LNCAP (cell line): Measurements from ENCODE around the gene HLA-F.

Experiments used
- CTCF ChIP-seq: fragments of 450-650 bp; IDR thresholded peaks from 2 replicates; pipeline ENCODE4 v1.5.1; 2017; ENCODE audit warnings: mild to moderate bottlenecking

HLA-F gene

GRCh38 chr6:29723262-29723665 lies at the start of gene HLA-F:
TSS of gene HLA-F (plus strand) at chr6:29723434. CDS start at chr6:29723464, 30 bp downstream.
- no peak for TF ChIP-seq CTCF

- no peak for TF ChIP-seq CTCF
These were observed 49.2 kb upstream of the HLA-F start for GRCh38 chr6:29674008-29674407.

GRCh38 chr6:29675561-29675960 lies 47.7 kb upstream of the HLA-F start:
- TF ChIP-seq CTCF: no peak

- TF ChIP-seq CTCF: no peak
These were observed 46.1 kb upstream of the HLA-F start for GRCh38 chr6:29676981-29677601.

GRCh38 chr6:29678114-29678513 lies 45.1 kb upstream of the HLA-F start:
- no peak for TF ChIP-seq CTCF

- no peak for TF ChIP-seq CTCF
These were observed 43.3 kb upstream of the HLA-F start for GRCh38 chr6:29679962-29680361.

- TF ChIP-seq CTCF: no peak
These were observed 42.8 kb upstream of the HLA-F start for GRCh38 chr6:29680416-29680815.

GRCh38 chr6:29680904-29681303 lies 42.3 kb upstream of the HLA-F start, which contains the start of gene ZFP57:
TSS of gene ZFP57 (minus strand) at chr6:29681152. CDS start at chr6:29677003, 4,149 bp downstream.
- no peak for TF ChIP-seq CTCF
